GM12864 (cell line): ENCODE results near the gene APOBEC3A.

ENCODE experiments used
- DNase-seq: peaks from one replicate; pipeline ENCODE4 v3.0.0-alpha.2; 2011; ENCODE audit warnings: low read depth
- H3K4me3 ChIP-seq: 2 replicates; pipeline ENCODE4 v1.5.1; 2011; ENCODE audit warnings: mild to moderate bottlenecking, low read depth, low read length, control low read depth
- CTCF ChIP-seq: IDR thresholded peaks from 2 replicates; pipeline ENCODE4 v1.5.1; 2011; ENCODE audit warnings: low read depth, mild to moderate bottlenecking, moderate library complexity, low read length, control low read depth, inconsistent platforms; ENCODE audit errors: missing control alignments

Gene APOBEC3A

GRCh38 chr22:38953091-38953490 lies 4.3 kb upstream of the APOBEC3A start:
- no peak overlapping the region; the same call in 1 of the 2 replicates for H3K4me3 ChIP-seq
- TF ChIP-seq CTCF, result no peak
- DNase-seq, result no peak

DNA sequence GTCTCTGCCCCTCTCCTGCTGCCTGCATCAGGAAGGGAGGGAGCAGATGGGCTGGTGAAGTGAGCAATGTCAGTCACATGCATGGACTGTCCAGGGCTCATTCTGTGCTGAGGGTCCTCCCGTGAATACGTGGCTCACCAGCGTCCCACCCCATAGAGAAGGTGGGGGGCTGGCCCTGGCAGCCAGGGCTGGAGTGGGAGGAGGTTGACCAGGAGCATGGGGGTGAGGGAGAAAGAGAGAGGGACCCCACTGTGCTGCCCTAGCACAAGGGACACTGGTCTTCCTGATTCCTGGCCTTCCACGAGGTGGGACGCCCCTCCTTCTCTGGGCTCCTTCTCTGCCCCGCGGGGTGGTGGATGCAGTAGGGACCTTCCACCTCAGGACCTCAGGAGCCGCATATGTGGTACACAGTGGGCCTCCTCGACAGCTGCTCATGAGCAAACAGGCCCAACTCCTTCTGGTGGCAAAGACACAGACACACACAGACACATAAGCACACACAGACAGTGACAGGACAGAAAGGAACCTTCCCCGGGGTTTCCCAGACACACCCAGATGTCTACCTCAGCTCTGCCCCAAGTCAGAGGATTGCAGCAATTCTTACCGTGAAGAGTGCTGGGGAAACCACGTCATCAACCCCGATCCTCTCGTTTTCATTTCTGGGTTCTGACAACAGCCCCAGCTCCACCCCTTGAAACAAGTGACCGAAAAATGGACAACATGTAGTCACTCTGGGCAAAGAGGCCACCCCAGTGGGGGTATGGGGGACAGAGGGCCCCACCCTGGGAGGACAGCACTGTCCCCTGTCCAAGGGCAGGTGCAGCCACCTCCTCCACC lies 3.6 kb upstream of the APOBEC3A start:
- TF ChIP-seq CTCF, result no peak
- peak overlapping the region; percentile 41 for H3K4me3 ChIP-seq
- peak; percentile 91 for DNase-seq

DNA sequence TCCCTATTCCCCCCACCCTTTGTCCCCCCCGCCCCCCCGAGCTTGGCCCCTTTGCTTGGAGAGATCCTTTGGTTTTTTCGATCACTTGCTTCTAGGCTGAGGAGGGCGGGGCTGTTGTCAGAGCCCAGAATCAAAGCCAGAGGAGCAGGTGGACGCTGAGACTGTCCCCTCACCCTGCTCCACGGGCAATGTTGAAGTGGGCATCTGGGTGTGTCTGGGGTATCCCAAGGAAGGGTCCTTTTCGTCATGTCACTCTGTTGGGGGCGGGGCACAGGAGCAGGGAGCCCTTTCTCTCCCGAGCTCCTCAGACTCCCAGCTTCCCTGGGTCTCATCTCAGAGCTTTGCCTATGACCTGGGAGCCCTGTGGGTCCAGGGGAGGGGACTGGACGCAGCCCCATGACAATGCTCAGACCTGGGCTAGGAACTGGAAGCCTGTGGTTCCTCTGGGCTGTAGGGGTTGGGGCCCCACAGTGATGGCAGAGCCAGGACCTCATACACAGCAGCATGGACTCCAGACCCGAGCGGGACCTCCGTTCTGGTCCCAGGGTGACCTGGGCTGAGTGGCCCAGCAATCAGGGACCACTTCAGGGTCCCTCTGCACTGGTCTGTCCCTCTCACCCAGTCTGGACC lies 2.9 kb upstream of the APOBEC3A start:
- DNase-seq, result no peak
- no peak for TF ChIP-seq CTCF
- no peak overlapping the region for H3K4me3 ChIP-seq

DNA sequence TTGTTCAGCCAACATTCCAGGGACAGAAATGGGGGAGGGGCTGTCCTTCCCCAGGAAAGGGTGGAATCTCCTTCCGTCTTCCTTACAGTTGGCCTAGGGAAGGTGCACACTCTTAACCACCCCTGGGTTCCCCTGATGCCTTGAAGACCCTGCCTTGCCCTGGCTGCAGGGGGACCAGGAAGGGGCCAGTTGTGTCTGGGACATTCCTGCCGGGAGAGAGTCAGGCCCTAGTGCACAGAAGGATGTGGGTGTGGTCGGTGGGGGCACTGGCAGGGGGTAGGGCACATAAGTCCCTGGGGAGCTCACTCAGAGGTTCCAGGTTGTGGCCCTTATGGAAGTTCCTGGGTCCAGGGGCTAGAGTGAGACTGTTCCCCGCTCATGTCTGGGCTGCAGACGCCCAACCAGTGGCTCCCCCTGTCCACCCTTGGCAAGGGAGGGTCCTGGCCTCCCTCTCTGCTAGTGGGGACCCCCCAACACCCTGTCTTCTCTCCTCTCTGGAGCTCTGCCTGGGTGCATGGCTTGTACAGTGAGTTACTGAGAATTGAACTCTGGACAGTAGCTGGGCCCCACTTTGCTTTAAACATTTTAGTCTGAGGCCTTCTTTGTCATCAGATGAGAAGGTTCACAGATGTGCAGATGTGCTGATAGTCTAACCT lies 2.0 kb upstream of the APOBEC3A start:
- DNase-seq, result no peak
- H3K4me3 ChIP-seq, result no peak overlapping the region
- TF ChIP-seq CTCF, result no peak

DNA sequence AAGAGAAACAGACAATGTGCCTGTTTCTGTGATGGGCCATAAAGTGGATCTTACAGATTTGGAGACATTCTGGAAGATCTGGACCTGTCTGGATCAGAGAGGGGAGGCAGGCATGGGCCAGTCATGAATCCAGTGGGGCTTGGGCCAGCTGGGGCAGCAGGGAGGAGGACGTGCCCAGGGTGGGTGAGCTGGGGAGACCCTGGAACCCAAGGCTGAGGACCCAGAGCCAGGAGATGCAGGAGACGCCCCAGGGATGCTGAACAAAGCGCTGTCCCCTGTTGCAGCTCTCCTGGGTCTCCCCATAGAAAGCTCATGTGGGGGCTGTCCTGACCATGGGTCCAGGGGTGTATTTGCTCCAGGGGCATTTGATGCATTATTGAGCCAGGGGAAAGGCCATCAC lies 1.5 kb upstream of the APOBEC3A start:
- DNase-seq, result no peak
- TF ChIP-seq CTCF, result no peak
- H3K4me3 ChIP-seq, result no peak overlapping the region

DNA sequence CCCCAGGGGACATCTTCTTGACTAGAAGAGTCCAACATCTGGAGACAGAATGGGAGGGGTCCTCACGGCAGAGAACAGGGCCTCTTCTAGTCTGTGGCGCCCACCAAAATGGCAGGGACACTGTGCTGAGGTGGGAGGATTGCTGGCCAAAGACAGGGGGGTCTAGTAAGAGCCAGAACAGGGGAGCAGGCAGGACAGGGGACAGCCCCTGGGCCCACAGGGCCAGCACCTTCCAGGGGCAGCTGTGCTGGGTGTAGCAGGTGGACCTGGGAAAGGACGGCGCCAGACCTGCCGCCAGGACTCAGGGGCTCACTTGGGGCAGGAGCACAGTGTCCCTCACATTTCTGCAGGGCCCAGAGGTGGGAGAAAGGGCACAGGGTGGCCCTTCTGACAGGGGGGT lies 858 bp upstream of the APOBEC3A start:
- H3K4me3 ChIP-seq, result no peak overlapping the region
- no peak for TF ChIP-seq CTCF
- DNase-seq, result no peak
